Peyer's patch (tissue), 4 donors: ENCODE results near the gene PGAP1. TPM values are rescaled to one million over a fixed set of nuclear protein-coding genes. Genes with fewer than 3 reads are reported as not detected.

Experiments used
- DNase-seq, 3 donors: peaks; one replicate each; pipeline ENCODE4 v3.0.0-alpha.2; 2017 to 2019
- H3K27ac ChIP-seq, 4 donors: fragments of 200-600 bp; sonication (generic); one replicate each; pipeline ENCODE4 v1.5.1; 2016 to 2019
- H3K27me3 ChIP-seq, 2 donors: fragments of 200-600 bp; sonication (generic); one replicate each; pipeline ENCODE4 v1.5.1; 2019
- H3K36me3 ChIP-seq, 3 donors: fragments of 200-600 bp; sonication (generic); one replicate each; pipeline ENCODE4 v1.5.1; 2016 to 2019
- H3K4me1 ChIP-seq, 4 donors: fragments of 200-600 bp; sonication (generic); one replicate each; pipeline ENCODE4 v1.5.1; 2016 to 2019
- H3K4me3 ChIP-seq, 4 donors: fragments of 200-600 bp; sonication (generic); 1 replicate in 3 of 4; 2 replicates in 1 of 4; pipeline ENCODE4 v1.5.1; 2016 to 2019; ENCODE audit warnings: mild to moderate bottlenecking in 1 of 4
- H3K9me3 ChIP-seq, 4 donors: fragments of 200-600 bp; sonication (generic); one replicate each; pipeline ENCODE4 v1.5.1; 2016 to 2019; ENCODE audit warnings: mild to moderate bottlenecking in 1 of 4
- CTCF ChIP-seq, 6 experiments: fragments of 450-650 bp in 4 of 6; fragments of 200-600 bp in 2 of 6; sonication (generic) in 1 of 6; IDR thresholded peaks; one replicate each; pipeline ENCODE4 v1.5.1; 2017 to 2019; ENCODE audit warnings: antibody characterized with exemption in 6 of 6, mild to moderate bottlenecking in 3 of 6, moderate library complexity in 1 of 6
- POLR2A ChIP-seq, 2 donors: fragments of 450-650 bp; IDR thresholded peaks; one replicate each; pipeline ENCODE4 v1.5.1; 2017; ENCODE audit warnings: antibody characterized with exemption in 2 of 2, mild to moderate bottlenecking in 2 of 2, moderate library complexity in 2 of 2
- small RNA-seq, 2 donors: library from RNA; depleted of rRNA; stranded (forward); fragments of <200 nt; gene quantifications; one replicate each; pipeline ENCODE3, GENCODE V24; 2016
- total RNA-seq, 4 donors: library from RNA; depleted of rRNA; stranded (reverse); fragments of >200 nt; gene quantifications; one replicate each; pipeline ENCODE4 v1.1.0, GENCODE V29; 2016

Gene PGAP1
- total RNA-seq, 4 donors from 2014 or later: 15.7 to 41.2 (median 25.9) TPM

- Histone ChIP-seq H3K4me1 (peaks cover 0 to 10% (median 0%) of the 10 kb centered on the region in 4 donors), H3K9me3 (no peaks in the 10 kb centered on the region), H3K27me3 (no peaks in the 10 kb centered on the region), H3K27ac (no peak overlapping the region), H3K36me3 (peaks cover 0 to 2% (median 0%) of the 10 kb centered on the region in 3 donors), H3K4me3 (no peak overlapping the region)
- TF ChIP-seq POLR2A (IDR thresholded peaks at IDR 0.05) (no peak), CTCF (IDR thresholded peaks at IDR 0.05) (no peak)
- DNase-seq: no peak
Observed at GRCh38 chr2:196802401-196802800, 124.1 kb downstream of the PGAP1 start.

GRCh38 chr2:196801674-196802261, 124.7 kb downstream of the PGAP1 start:
- Histone ChIP-seq H3K27me3 (no peaks in the 10 kb centered on the region), H3K27ac (no peak overlapping the region)
- no peak for DNase-seq

GRCh38 chr2:196798980-196799379, 127.5 kb downstream of the PGAP1 start:
- H3K36me3 ChIP-seq: peaks cover 0 to 36% (median 0%) of the 10 kb centered on the region in 3 donors
- H3K4me1 ChIP-seq: peaks cover 0 to 10% (median 0%) of the 10 kb centered on the region in 4 donors
- TF ChIP-seq POLR2A (IDR thresholded peaks at IDR 0.05): no peak
- no peak for TF ChIP-seq CTCF (IDR thresholded peaks at IDR 0.05)
- peak overlapping the region; percentile 56 to 80 (median 76) for H3K4me3 ChIP-seq
- H3K9me3 ChIP-seq: no peaks in the 10 kb centered on the region
- H3K27me3 ChIP-seq: no peaks in the 10 kb centered on the region
- peak overlapping the region; percentile 61 to 74 (median 72) for H3K27ac ChIP-seq
- DNase-seq: no peak

More at GRCh38 chr2:196801674-196802261, 124.7 kb downstream of the PGAP1 start:
- TF ChIP-seq POLR2A (IDR thresholded peaks at IDR 0.05): no peak
- TF ChIP-seq CTCF (IDR thresholded peaks at IDR 0.05): no peak
- H3K36me3 ChIP-seq: peaks cover 0 to 8% (median 0%) of the 10 kb centered on the region in 3 donors
- no peak overlapping the region for H3K4me3 ChIP-seq
- no peaks in the 10 kb centered on the region for H3K9me3 ChIP-seq
- H3K4me1 ChIP-seq: peaks cover 0 to 10% (median 0%) of the 10 kb centered on the region in 4 donors

- H3K36me3 ChIP-seq: peaks cover 0 to 96% (median 0%) of the 10 kb centered on the region in 3 donors
- no peaks in the 10 kb centered on the region for H3K9me3 ChIP-seq
- no peaks in the 10 kb centered on the region for H3K27me3 ChIP-seq
- peaks cover 0 to 2% (median 0%) of the 10 kb centered on the region in 4 donors for H3K4me1 ChIP-seq
- TF ChIP-seq POLR2A (IDR thresholded peaks at IDR 0.05) (no peak), CTCF (IDR thresholded peaks at IDR 0.05) (no peak)
- DNase-seq: no peak
- no peak overlapping the region for H3K27ac ChIP-seq
- H3K4me3 ChIP-seq: no peak overlapping the region
Observed at GRCh38 chr2:196792865-196793264, 133.6 kb downstream of the PGAP1 start.

GRCh38 chr2:196783431-196784094, 142.9 kb downstream of the PGAP1 start:
- H3K4me1 ChIP-seq: no peaks in the 10 kb centered on the region
- TF ChIP-seq POLR2A (IDR thresholded peaks at IDR 0.05) (no peak), CTCF (IDR thresholded peaks at IDR 0.05) (no peak)
- peaks cover 0 to 80% (median 0%) of the 10 kb centered on the region in 3 donors for H3K36me3 ChIP-seq
- no peaks in the 10 kb centered on the region for H3K9me3 ChIP-seq
- H3K27me3 ChIP-seq: no peaks in the 10 kb centered on the region
- no peak overlapping the region for H3K4me3 ChIP-seq
- no peak overlapping the region for H3K27ac ChIP-seq
- DNase-seq: no peak

Small RNAs within 50 kb of the gene (small RNA-seq; reads per million reads assigned to genes)
- gene AC012486.1: 0 reads per million in 2 donors

Other genes starting within 250 kb of the PGAP1 start
- gene GTF3C3, start 127.0 kb downstream of the PGAP1 start, total RNA-seq: 10 to 100 TPM; 29.4 to 51.1 (median 34.8) TPM
- 1 to 10 TPM in 1 of 4 donors, not detected in 3; 1.1 TPM for gene C2orf66, start 117.4 kb downstream of the PGAP1 start, total RNA-seq